HG02798 (cell line): ENCODE measurements around the gene TIE1.
A peak's percentile ranks its signal among the peaks of the same experiment; 100 is the strongest.
"Not testable (repeated sequence)": the region's sequence is repeated elsewhere in the genome, so short reads cannot be mapped to it uniquely, and the experiment has no call there.

Source experiments
- ATAC-seq: cut with Tn5 transposase; IDR thresholded peaks from one replicate; pipeline ENCODE4 v1.9.1; 2021; ENCODE audit warnings: mild to moderate bottlenecking; ENCODE audit not compliant: unreplicated experiment, poor library complexity

The TIE1 gene

GRCh38 chr1:43354936-43355335 lies 54.2 kb downstream of the TIE1 start:
- no peak for ATAC-seq

- no peak for ATAC-seq
Observed at GRCh38 chr1:43357251-43357650, 56.5 kb downstream of the TIE1 start.

- ATAC-seq = no peak
Observed at GRCh38 chr1:43358121-43358745, 57.5 kb downstream of the TIE1 start.

GRCh38 chr1:43358746-43359693 lies 58.2 kb downstream of the TIE1 start, which contains the start of gene CDC20:
Gene CDC20, plus strand, starts transcription at chr1:43358981. Its CDS starts 235 bp downstream, at chr1:43359216.
- ATAC-seq = peak; percentile 95

- ATAC-seq = no peak
Observed at GRCh38 chr1:43359696-43360095, 58.9 kb downstream of the TIE1 start.

GRCh38 chr1:43360616-43361015 lies 59.8 kb downstream of the TIE1 start:
- ATAC-seq = no peak

- no peak for ATAC-seq
Observed at GRCh38 chr1:43363283-43363934, 62.6 kb downstream of the TIE1 start.

- ATAC-seq = no peak
Observed at GRCh38 chr1:43363935-43364525, 63.2 kb downstream of the TIE1 start.

GRCh38 chr1:43365678-43366077 lies 64.9 kb downstream of the TIE1 start:
- no peak for ATAC-seq

- ATAC-seq = no peak
Observed at GRCh38 chr1:43366179-43366578, 65.4 kb downstream of the TIE1 start.

GRCh38 chr1:43366601-43367025 lies 65.8 kb downstream of the TIE1 start:
- ATAC-seq = no peak

- peak; percentile 50 for ATAC-seq
Observed at GRCh38 chr1:43367026-43367903, 66.5 kb downstream of the TIE1 start.

- ATAC-seq = peak; percentile 82
Observed at GRCh38 chr1:43367904-43368645, 67.3 kb downstream of the TIE1 start, which contains the start of gene ELOVL1. Gene ELOVL1, minus strand, starts transcription at chr1:43368011. Its CDS starts 2,402 bp downstream, at chr1:43365609.

GRCh38 chr1:43368646-43369020 lies 67.9 kb downstream of the TIE1 start:
- ATAC-seq = no peak

- not testable (repeated sequence) for ATAC-seq
Observed at GRCh38 chr1:43369779-43370178, 69.0 kb downstream of the TIE1 start.

GRCh38 chr1:43370564-43370963 lies 69.8 kb downstream of the TIE1 start:
- no peak for ATAC-seq

- no peak for ATAC-seq
Observed at GRCh38 chr1:43372172-43372571, 71.4 kb downstream of the TIE1 start.
